PC-3 (cell line): ENCODE measurements around the gene CLEC2A. TPM values are rescaled to one million over a fixed set of nuclear protein-coding genes. Genes with fewer than 3 reads are reported as not detected.

Experiments used
- ATAC-seq: fragments of 200-7000 bp; cut with Tn5 transposase; 2 replicates; pipeline ENCODE4 v1.9.1; 2020; ENCODE audit warnings: mild to moderate bottlenecking, moderate library complexity
- BruUV-seq: library from RNA; stranded (reverse); fragments of 400-500 nt; replicated peaks from 2 replicates; lab custom pipeline; 2021; lab: Mats Ljungman, UMichigan
- CTCF ChIA-PET: fragments of 300-600 bp; sonication (Branson Sonifier 250); formaldehyde crosslinking; loops from one replicate; lab custom pipeline; 2022; ENCODE audit warnings: antibody characterized with exemption; lab: Charles Lee
- POLR2A ChIA-PET: fragments of 300-600 bp; sonication (Branson Sonifier 250); formaldehyde crosslinking; loops from one replicate; lab custom pipeline; 2022; ENCODE audit warnings: antibody characterized with exemption; ENCODE audit not compliant: unreplicated experiment; lab: Charles Lee
- DNase-seq: peaks from one replicate; pipeline ENCODE4 v3.0.0-alpha.2; 2015
- H2AFZ ChIP-seq: fragments of 300-600 bp; sonication (generic); 2 replicates; pipeline ENCODE4 v1.6.0; 2016; ENCODE audit warnings: antibody characterized with exemption, low read length
- H3F3A ChIP-seq: fragments of 300-600 bp; sonication (generic); one replicate; pipeline ENCODE4 v1.6.0; 2017; ENCODE audit warnings: antibody characterized with exemption, low read length, control low read depth, mild to moderate bottlenecking; ENCODE audit not compliant: unreplicated experiment
- H3K27ac ChIP-seq: fragments of 300-600 bp; sonication (generic); 2 replicates; pipeline ENCODE4 v1.5.1; 2016; ENCODE audit warnings: mild to moderate bottlenecking, low read length
- H3K27me3 ChIP-seq: fragments of 300-600 bp; sonication (generic); 2 replicates; pipeline ENCODE4 v1.6.1; 2016; ENCODE audit warnings: low read length, mixed read lengths
- H3K36me3 ChIP-seq: fragments of 300-600 bp; sonication (generic); 2 replicates; pipeline ENCODE4 v1.6.1; 2016; ENCODE audit warnings: low read depth, mixed run types, low read length, mixed read lengths
- H3K4me1 ChIP-seq: fragments of 300-600 bp; sonication (generic); 2 replicates; pipeline ENCODE4 v1.5.1; 2016; ENCODE audit warnings: low read length; ENCODE audit not compliant: insufficient read depth
- H3K4me2 ChIP-seq: fragments of 300-600 bp; sonication (generic); 2 replicates; pipeline ENCODE4 v1.6.0; 2016; ENCODE audit warnings: low read length
- H3K4me3 ChIP-seq: fragments of 300-600 bp; sonication (generic); 2 replicates; pipeline ENCODE4 v1.5.1; 2016; ENCODE audit warnings: mild to moderate bottlenecking, low read length, mixed read lengths
- H3K79me2 ChIP-seq: fragments of 300-600 bp; sonication (generic); 2 replicates; pipeline ENCODE4 v1.6.1; 2017; ENCODE audit warnings: low read length, mixed read lengths
- H3K9ac ChIP-seq: fragments of 300-600 bp; sonication (generic); 2 replicates; pipeline ENCODE4 v1.6.0; 2016; ENCODE audit warnings: mild to moderate bottlenecking, low read length
- H3K9me2 ChIP-seq: fragments of 300-600 bp; sonication (generic); replicated peaks from 2 replicates; pipeline ENCODE4 v1.6.1; 2016; ENCODE audit warnings: mixed run types, low read length, mixed read lengths
- H3K9me3 ChIP-seq: fragments of 300-600 bp; sonication (generic); 2 replicates; pipeline ENCODE4 v1.6.1; 2016; ENCODE audit warnings: low read length, mixed read lengths
- H4K20me1 ChIP-seq: fragments of 300-600 bp; sonication (generic); 2 replicates; pipeline ENCODE4 v1.6.1; 2016; ENCODE audit warnings: low read length, mixed read lengths
- CTCF ChIP-seq: fragments of 300-600 bp; sonication (generic); conservative IDR thresholded peaks from 2 replicates; pipeline ENCODE4 v1.5.1; 2017; ENCODE audit warnings: antibody characterized with exemption, low read depth, mild to moderate bottlenecking, low read length
- EZH2 ChIP-seq: fragments of 300-600 bp; sonication (generic); IDR thresholded peaks from one replicate; pipeline ENCODE4 v1.6.1; 2017; ENCODE audit warnings: antibody characterized with exemption, mild to moderate bottlenecking, low read length; ENCODE audit not compliant: unreplicated experiment
- EZH2phosphoT487 ChIP-seq: fragments of 300-600 bp; sonication (generic); IDR thresholded peaks from 2 replicates; pipeline ENCODE4 v1.6.1; 2018; ENCODE audit warnings: mild to moderate bottlenecking, antibody characterized with exemption, low read length, borderline replicate concordance
- intact Hi-C: fragments of 100-400 bp; cut with micrococcal nuclease; formaldehyde crosslinking; loops from 2 replicates; pipeline ENCODE4 v1.9.0; 2023
- total RNA-seq: library from RNA; depleted of rRNA; stranded (reverse); fragments of >200 nt; gene quantifications from 2 replicates; pipeline ENCODE4 v1.2.3, GENCODE V29; 2014; rRNA removed

Gene CLEC2A
- total RNA-seq, 1 experiment from 2014 or later: not detected

DNA sequence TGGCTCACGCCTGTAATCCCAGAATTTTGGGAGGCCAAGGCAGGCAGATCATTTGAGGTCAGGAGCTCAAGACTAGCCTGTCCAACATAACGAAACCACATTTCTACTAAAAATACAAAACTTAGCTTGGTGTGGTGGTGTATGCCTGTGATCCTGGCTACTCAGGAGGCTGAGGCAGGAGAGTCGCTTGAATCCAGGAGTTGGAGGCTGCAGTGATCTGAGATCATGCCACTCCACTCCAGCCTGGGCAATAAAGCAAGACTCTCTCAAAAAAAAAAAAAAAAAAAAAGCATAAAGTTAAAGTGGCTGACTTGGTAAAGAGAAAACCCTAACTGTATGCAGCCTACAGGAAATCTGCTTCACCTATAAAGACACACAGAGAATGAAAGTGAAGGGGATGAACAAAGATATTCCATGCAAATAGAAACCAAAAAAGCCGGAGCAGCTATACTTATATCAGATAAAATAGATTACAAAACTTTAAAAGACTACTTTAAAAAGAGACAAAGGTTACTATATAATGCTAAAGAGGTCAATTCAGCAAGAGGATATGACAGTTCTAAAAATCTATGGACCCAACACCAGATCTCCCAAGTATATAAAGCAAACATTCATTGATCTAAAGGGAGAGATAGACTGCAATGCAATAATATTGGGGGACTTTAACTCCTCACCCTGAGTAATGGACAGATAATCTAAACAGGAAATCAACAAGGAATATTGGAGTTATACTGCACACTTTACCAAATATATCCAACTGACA, 67.1 kb downstream of the CLEC2A start:
- ChIA-PET POLR2A (no interaction called here), CTCF (no interaction called here)
- H3K27ac ChIP-seq: no peak overlapping the region
- H3K4me3 ChIP-seq: no peak overlapping the region
- H3K9ac ChIP-seq: no peak overlapping the region
- H2AFZ ChIP-seq: no peak overlapping the region
- H3K9me2 ChIP-seq: no peaks in the 10 kb centered on the region
- no peaks in the 10 kb centered on the region for H3F3A ChIP-seq
- H3K4me2 ChIP-seq: no peak overlapping the region
- peaks cover 10% of the 10 kb centered on the region; the same call in 1 of the 2 replicates for H3K27me3 ChIP-seq
- intact Hi-C loops: no loop called here
- no peaks in the 10 kb centered on the region for H3K79me2 ChIP-seq
- no peaks in the 10 kb centered on the region for H3K36me3 ChIP-seq
- H4K20me1 ChIP-seq: no peaks in the 10 kb centered on the region
- no peak for TF ChIP-seq EZH2
- TF ChIP-seq CTCF: no peak
- no peak for TF ChIP-seq EZH2phosphoT487
- no peak for DNase-seq
- H3K4me1 ChIP-seq: peaks cover 13% of the 10 kb centered on the region; the same call in 1 of the 2 replicates
- no peaks in the 10 kb centered on the region for H3K9me3 ChIP-seq
- BruUV-seq: no TSS peak
- no peak for ATAC-seq

Other genes with a start within 250 kb of the CLEC2A start
- not detected in 2 replicates for gene CLECL1, start 199.3 kb downstream of the CLEC2A start, total RNA-seq
- gene CD69, start 171.5 kb downstream of the CLEC2A start, total RNA-seq: 0.75 TPM in 1 of 2 replicates, not detected in the other
- not detected in 2 replicates for gene KLRF1, start 104.9 kb downstream of the CLEC2A start, total RNA-seq
- not detected in 2 replicates for gene CLEC2B, start 63.0 kb downstream of the CLEC2A start, total RNA-seq
- not detected in 2 replicates for gene KLRF2, start 50.9 kb downstream of the CLEC2A start, total RNA-seq
- not detected in 2 replicates for gene CLEC12A, start 39.0 kb upstream of the CLEC2A start, total RNA-seq
- not detected in 2 replicates for gene CLEC1B, start 66.8 kb upstream of the CLEC2A start, total RNA-seq
- gene CLEC12B, start 78.3 kb upstream of the CLEC2A start, total RNA-seq: not detected in 2 replicates
- not detected in 2 replicates for gene CLEC9A, start 98.3 kb upstream of the CLEC2A start, total RNA-seq
- not detected in 2 replicates for gene CLEC1A, start 166.6 kb upstream of the CLEC2A start, total RNA-seq
- 0.40 TPM in 1 of 2 replicates, not detected in the other for gene CLEC7A, start 197.8 kb upstream of the CLEC2A start, total RNA-seq
- 0.80 TPM in 1 of 2 replicates, not detected in the other for gene OLR1, start 239.8 kb upstream of the CLEC2A start, total RNA-seq
- gene TMEM52B, start 246.7 kb upstream of the CLEC2A start, total RNA-seq: not detected in 2 replicates